IPS-15b (cell line): ENCODE measurements around the gene RGS9BP.
"Not testable (repeated sequence)": the region's sequence is repeated elsewhere in the genome, so short reads cannot be mapped to it uniquely, and the experiment has no call there.

ENCODE experiments used
- H3K27me3 ChIP-seq: one replicate; pipeline ENCODE4 v1.6.1; 2013; ENCODE audit warnings: low read length; ENCODE audit not compliant: control insufficient read depth, insufficient read depth
- H3K36me3 ChIP-seq: one replicate; pipeline ENCODE4 v1.6.1; 2013; ENCODE audit warnings: low read length; ENCODE audit not compliant: control insufficient read depth, insufficient read depth
- H3K4me1 ChIP-seq: one replicate; pipeline ENCODE4 v1.6.1; 2013; ENCODE audit warnings: mild to moderate bottlenecking, low read length; ENCODE audit not compliant: control insufficient read depth, insufficient read depth
- H3K4me3 ChIP-seq: one replicate; pipeline ENCODE4 v1.5.1; 2013; ENCODE audit warnings: low read depth, low read length
- H3K9ac ChIP-seq: one replicate; pipeline ENCODE4 v1.6.1; 2013; ENCODE audit warnings: low read depth, mild to moderate bottlenecking, low read length
- H3K9me3 ChIP-seq: one replicate; pipeline ENCODE4 v1.6.1; 2013; ENCODE audit warnings: mild to moderate bottlenecking, low read length; ENCODE audit not compliant: control insufficient read depth, insufficient read depth

The RGS9BP gene

DNA sequence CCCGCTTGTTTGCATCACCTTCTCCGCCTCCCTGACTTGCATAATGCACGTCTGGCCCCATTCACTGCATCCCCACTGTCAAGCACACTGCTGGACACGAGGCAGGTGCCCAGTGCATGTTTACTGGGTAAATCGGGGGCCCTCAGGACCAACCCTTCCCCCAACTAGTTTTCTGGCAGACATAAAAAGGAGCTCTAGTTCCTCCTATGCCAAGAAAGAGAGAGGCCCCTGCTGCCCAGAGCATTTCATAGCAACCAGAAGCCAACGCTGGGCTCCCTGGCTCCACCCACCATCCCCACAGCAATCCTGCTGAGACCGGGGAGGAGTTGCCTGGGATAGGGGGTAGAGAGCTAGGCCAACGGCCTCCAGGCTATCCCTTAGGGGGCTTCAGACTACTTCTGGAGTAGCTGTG, 23.9 kb upstream of the RGS9BP start:
- H3K9ac ChIP-seq: no peak overlapping the region
- peaks cover 2% of the 10 kb centered on the region for H3K4me1 ChIP-seq
- no peak overlapping the region for H3K4me3 ChIP-seq
- H3K36me3 ChIP-seq: peaks cover 16% of the 10 kb centered on the region
- no peaks in the 10 kb centered on the region for H3K27me3 ChIP-seq
- no peaks in the 10 kb centered on the region for H3K9me3 ChIP-seq

DNA sequence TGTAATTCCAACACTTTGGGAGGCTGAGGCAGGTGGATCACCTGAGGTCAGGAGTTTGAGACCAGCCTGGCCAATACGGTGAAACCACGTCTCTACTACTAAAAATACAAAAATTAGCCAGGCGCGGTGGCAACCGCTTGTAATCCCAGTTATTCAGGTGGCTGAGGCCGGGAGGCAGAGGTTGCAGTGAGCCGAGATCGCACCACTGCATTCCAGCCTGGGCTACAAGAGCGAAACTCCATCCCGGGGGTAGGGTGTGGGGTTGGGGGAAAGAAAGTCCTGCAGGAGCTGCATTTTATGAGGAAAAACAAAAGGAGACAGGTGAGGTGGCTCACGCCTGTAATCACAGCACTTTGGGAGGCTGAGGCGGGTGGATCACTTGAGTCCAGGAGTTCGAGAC, 23.3 kb upstream of the RGS9BP start:
- H3K9ac ChIP-seq, H3K4me3 ChIP-seq, H3K4me1 ChIP-seq, H3K27me3 ChIP-seq, H3K9me3 ChIP-seq: not testable (repeated sequence)
- H3K36me3 ChIP-seq: peaks cover 14% of the 10 kb centered on the region

- Histone ChIP-seq H3K27me3 (no peaks in the 10 kb centered on the region), H3K4me1 (peaks cover 2% of the 10 kb centered on the region), H3K36me3 (peaks cover 11% of the 10 kb centered on the region), H3K9ac (no peak overlapping the region), H3K9me3 (no peaks in the 10 kb centered on the region), H3K4me3 (no peak overlapping the region)
Measured at GRCh38 chr19:32652894-32653598, 22.6 kb upstream of the RGS9BP start.

DNA sequence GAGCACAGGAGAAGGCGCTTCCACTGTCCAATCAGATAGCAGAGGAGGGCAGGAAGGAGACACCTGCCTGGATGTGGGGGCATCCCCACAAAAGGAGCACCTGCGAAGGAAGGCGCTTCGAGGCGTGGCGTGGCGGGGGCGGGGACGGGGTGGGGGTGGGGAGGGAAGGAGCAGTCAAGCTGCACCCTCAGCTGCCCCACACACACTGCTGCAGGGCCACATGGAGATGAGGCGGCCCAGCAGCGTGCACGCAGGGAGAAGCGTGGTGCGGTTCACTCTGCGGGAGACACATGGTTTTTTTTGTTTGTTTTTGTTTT, 22.1 kb upstream of the RGS9BP start:
- Histone ChIP-seq H3K9ac (no peak overlapping the region), H3K4me3 (no peak overlapping the region), H3K9me3 (no peaks in the 10 kb centered on the region), H3K4me1 (peaks cover 2% of the 10 kb centered on the region), H3K36me3 (peaks cover 13% of the 10 kb centered on the region), H3K27me3 (no peaks in the 10 kb centered on the region)

- H3K4me1 ChIP-seq, H3K9ac ChIP-seq, H3K9me3 ChIP-seq, H3K4me3 ChIP-seq, H3K27me3 ChIP-seq: not testable (repeated sequence)
- peaks cover 12% of the 10 kb centered on the region for H3K36me3 ChIP-seq
Measured at GRCh38 chr19:32656379-32656778, 19.3 kb upstream of the RGS9BP start.

GRCh38 chr19:32658075-32658474, 17.6 kb upstream of the RGS9BP start:
- Histone ChIP-seq H3K4me3 (no peak overlapping the region), H3K36me3 (peaks cover 12% of the 10 kb centered on the region), H3K9ac (no peak overlapping the region), H3K27me3 (no peaks in the 10 kb centered on the region), H3K9me3 (no peaks in the 10 kb centered on the region), H3K4me1 (no peaks in the 10 kb centered on the region)

DNA sequence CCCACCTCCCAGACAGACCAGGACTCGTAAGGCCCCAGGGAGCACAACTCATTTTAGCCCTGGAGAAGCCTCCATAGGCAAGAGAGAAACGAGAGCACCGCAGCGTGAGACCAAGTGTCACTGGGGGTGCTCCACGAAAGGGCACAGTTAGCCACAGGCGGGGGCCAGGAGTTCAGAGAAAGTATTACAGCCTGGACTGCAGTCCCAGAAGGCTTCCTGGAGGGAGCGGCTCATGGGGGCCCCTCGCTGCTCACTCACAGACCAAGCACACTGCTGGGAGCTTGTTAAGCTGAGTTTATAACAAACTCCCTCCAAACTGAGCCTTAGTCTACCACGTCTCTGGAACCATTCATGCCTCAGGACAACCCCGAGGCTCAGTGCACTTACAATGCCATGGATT, 17.1 kb upstream of the RGS9BP start:
- H3K4me1 ChIP-seq: no peaks in the 10 kb centered on the region
- H3K36me3 ChIP-seq: peaks cover 12% of the 10 kb centered on the region
- H3K27me3 ChIP-seq: no peaks in the 10 kb centered on the region
- no peak overlapping the region for H3K9ac ChIP-seq
- no peaks in the 10 kb centered on the region for H3K9me3 ChIP-seq
- H3K4me3 ChIP-seq: no peak overlapping the region

- no peaks in the 10 kb centered on the region for H3K4me1 ChIP-seq
- H3K36me3 ChIP-seq: peaks cover 4% of the 10 kb centered on the region
- H3K27me3 ChIP-seq: no peaks in the 10 kb centered on the region
- H3K4me3 ChIP-seq: no peak overlapping the region
- H3K9me3 ChIP-seq: no peaks in the 10 kb centered on the region
- no peak overlapping the region for H3K9ac ChIP-seq
Measured at GRCh38 chr19:32661318-32661717, 14.3 kb upstream of the RGS9BP start.

DNA sequence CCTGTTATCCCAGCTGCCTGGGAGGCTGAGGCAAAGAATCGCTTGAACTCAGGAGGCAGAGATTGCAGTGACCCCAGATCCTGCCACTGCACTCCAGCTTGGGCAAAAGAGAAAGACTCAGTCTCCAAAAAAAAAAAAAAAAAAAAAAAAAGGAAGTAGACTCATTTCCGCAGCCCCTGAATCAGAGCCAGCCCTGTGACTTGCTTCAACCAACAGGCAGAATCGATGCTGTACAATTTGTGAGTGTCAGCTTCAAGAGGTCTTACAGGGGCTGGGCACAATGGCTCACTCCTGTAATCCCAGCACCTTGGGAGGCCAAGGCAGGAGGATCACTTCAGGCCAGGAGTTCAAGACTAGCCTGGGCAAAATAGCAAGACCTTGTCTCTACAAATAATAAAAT, 13.5 kb upstream of the RGS9BP start:
- Histone ChIP-seq H3K9me3 (no peaks in the 10 kb centered on the region), H3K4me1 (no peaks in the 10 kb centered on the region), H3K4me3 (no peak overlapping the region), H3K27me3 (no peaks in the 10 kb centered on the region), H3K9ac (no peak overlapping the region), H3K36me3 (peaks cover 7% of the 10 kb centered on the region)

- Histone ChIP-seq H3K36me3 (peaks cover 2% of the 10 kb centered on the region), H3K4me3 (no peak overlapping the region), H3K9ac (no peak overlapping the region), H3K4me1 (no peaks in the 10 kb centered on the region), H3K9me3 (no peaks in the 10 kb centered on the region), H3K27me3 (no peaks in the 10 kb centered on the region)
Measured at GRCh38 chr19:32666084-32666483, 9.6 kb upstream of the RGS9BP start.

DNA sequence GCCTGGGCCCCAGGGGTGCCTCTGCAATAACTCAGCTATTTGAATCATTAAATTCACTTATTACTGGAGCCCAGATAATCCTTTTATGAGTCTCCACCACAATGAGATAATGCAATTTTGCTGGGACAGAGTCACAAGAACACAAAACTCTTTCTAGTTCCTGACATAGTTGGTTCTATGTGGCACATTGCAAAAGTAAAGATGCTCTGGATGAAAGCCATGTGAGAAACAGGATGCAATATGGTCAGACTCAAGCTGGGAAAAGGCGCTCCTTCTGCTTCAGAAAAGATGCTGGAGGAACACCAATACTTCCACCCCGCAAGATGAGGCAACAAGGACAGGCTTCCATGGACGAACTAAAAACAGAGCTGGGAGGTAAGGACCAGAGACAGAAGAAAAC, 6.3 kb upstream of the RGS9BP start:
- no peak overlapping the region for H3K9ac ChIP-seq
- peaks cover 2% of the 10 kb centered on the region for H3K36me3 ChIP-seq
- H3K9me3 ChIP-seq: no peaks in the 10 kb centered on the region
- H3K4me1 ChIP-seq: peaks cover 2% of the 10 kb centered on the region
- no peaks in the 10 kb centered on the region for H3K27me3 ChIP-seq
- no peak overlapping the region for H3K4me3 ChIP-seq

DNA sequence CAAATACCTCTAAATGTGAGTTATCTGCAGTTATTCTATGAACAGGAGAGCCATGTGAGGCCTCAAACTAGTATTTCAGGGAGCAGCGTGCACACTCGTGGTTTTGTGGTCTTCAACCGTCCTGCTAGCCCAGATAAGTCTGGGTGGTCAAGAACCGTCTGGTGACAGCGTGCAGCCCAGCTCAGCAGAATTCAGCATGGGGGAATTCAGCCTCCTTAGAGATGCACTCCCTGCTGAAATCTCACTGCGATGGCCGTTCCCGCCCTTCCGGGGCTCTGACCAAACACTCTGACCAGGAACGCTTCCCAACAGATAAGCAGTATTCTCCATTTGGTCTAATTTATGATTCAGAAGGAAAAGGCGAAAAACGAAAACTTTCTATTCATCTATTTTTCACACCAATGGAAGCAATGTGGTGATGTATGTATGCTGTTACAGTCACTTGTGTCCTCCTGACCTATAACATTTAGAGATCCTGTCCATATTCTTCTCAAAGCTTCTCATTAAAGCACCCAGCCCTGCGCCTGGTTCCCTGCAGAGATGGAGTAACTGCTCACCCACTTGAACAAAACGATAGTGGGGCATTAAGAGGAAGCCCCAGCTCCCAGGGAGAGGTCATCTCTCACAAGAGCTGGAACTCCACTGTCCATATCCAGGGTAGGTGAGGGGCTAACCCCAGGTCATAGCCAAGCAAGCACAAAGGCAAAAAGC, 3.6 kb upstream of the RGS9BP start:
- no peak overlapping the region for H3K4me3 ChIP-seq
- no peaks in the 10 kb centered on the region for H3K9me3 ChIP-seq
- peaks cover 2% of the 10 kb centered on the region for H3K4me1 ChIP-seq
- H3K9ac ChIP-seq: no peak overlapping the region
- H3K36me3 ChIP-seq: peaks cover under 1% of the 10 kb centered on the region
- H3K27me3 ChIP-seq: peaks cover 14% of the 10 kb centered on the region
